NCI-H510A treated with DMSO at 0.1 percent for 48 hours (cell line): ENCODE data around the gene LINC00237.

Source experiments
- DNase-seq: peaks from one replicate; lab custom pipeline; 2025; lab: John Stamatoyannopoulos, UW

LINC00237 gene

DNA sequence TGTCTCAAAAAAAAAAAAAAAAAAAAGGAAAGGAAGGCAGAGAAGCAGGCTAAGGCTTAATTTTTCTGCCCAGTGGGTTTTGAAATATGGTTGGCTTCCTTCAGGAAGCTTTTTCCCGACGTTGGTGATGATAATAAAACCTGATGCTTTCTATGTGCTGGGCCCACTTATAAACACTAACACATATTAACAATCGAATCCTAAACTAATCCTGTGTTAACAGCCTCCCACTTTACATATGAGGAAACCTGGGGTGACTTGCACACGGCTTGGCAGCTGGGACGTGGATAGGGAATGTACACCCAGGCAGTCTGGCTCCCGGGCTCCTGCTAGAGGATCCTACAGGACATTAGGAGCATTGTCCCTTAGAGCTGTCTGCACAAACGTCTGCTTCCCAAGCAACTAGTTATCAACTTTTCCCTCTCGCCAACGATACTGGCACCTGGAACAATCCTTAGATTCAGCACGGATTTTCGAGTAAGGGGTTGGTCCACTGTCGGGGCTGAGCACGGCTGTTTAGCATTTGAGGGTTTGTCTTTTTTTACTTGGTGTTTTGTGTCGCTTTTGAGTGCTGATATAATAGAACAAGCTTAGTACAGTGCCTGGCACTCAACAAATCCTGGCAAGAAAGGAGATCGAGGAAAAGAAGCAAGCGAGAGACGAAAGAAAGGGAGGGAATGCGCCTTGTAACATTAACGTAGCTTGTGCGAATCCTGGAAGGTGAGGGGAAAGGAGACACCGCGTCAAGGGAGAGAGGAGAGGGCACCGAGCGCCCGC lies 19.1 kb upstream of the LINC00237 start:
- peak; percentile 81 for DNase-seq

- DNase-seq: no peak
Measured at GRCh38 chr20:21124190-21124589, 18.0 kb upstream of the LINC00237 start.

DNA sequence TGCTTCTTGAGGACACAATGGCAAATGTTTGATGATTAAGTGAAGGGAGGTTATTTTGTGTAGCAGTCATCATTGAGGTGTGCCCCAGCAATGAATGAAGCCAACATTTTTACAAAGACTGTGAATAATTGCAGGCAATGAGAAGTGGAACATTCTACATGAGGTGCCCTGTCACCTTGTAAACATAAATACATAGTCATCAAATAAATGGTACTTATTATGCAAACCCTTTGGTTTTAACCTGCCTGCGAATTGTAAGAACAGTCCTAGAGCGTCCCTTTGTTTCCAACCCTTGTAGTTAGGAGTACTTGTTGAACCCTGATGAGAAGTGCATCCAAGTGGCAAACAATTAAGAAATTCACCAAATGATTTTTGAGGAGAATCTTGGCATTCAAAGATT lies 12.6 kb upstream of the LINC00237 start:
- no peak for DNase-seq

- DNase-seq: no peak
Measured at GRCh38 chr20:21118138-21118537, 12.0 kb upstream of the LINC00237 start.

DNA sequence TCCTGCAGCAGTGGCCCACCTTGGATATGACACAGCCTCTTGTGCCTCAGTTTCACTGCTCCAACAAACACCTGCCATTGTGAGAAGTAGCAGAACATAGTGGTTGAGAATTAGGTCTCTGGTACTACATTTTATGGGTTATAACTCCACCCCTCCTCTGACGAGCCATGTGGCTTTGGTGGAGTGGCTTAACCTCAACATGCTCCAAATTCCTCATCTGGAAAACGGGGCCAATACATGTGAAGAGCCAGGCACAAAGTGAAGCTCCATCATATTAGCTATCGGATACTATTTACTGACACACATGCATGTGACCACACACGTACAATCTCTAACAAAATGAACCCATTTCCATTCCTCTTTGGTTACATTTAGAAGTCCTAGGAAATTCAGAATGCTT lies 11.4 kb upstream of the LINC00237 start:
- DNase-seq: no peak

DNA sequence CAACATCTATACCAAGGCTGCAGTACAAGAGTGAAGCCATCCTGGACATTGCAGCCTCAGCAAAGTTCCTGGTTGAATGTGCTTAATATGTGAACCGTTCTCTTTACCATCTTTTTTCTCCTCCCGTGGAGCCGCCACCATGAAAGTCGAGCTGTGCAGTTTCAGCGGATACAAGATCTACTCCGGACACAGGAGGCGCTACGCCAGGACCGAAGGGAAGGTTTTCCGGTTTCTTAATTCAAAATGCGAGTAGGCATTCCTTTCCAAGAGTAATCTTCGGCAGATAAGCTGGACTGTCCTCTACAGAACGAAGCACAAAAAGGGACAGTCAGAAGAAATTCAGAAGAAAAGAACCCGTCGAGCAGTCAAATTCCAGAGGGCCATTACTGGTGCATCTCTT lies 8.4 kb upstream of the LINC00237 start:
- DNase-seq: no peak

- no peak for DNase-seq
Measured at GRCh38 chr20:21113697-21114096, 7.5 kb upstream of the LINC00237 start.

DNA sequence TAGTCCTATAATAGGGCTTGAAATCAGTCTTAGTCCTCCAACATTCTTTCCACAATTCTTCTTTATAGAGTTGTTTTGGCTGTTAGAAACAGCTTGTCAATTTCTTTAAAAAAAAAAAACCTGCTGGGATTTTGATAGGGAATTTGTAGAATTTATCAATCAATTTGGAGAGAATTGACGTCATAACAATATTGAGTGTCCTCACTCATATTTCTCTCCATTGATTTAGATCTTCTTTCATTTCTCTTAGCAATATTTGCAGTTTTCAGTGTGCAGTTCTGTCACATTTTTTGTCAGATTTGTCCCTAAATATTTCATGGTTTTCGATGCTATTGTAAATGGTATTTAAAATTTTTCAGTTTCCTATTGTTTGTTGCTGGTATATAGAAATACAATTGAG lies 5.3 kb upstream of the LINC00237 start:
- DNase-seq: no peak

DNA sequence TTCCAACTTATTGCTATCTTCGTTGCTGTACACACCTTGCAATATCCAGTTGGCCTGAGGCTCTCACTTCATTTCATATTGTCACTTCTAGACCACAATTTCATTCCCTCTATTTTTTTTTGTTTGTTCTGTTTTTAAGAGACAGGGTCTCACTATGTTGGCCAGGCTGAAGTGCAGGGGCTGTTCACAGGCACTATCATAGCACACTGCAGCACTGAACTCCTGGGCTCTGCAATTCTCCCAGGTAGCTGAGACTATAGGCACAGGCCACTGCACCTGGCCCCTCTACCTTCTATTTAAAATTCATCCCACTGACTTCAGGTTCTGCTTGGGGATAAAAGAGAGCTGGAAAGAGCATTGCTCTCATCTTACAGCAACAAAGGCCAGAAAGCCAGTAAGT lies 4.7 kb upstream of the LINC00237 start:
- no peak for DNase-seq

DNA sequence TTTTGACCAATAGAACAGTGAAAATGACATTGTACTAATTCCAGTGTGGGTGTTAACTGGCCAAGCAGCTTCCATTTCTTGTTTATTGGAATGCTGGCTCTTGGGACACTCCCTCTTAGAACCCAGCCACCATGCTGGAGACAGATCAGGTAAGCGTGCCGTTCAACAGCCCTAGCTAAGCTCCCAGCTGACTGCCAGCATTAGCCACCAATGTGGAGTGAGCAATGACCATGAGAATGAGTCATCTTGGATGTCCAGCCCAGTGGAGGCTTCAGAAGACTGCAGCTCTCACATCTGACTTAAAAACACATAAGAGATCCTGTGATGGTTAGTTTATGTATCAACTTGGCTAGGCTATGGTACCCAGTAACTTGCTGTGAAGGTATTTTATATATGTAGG lies 3.0 kb upstream of the LINC00237 start:
- DNase-seq: no peak

DNA sequence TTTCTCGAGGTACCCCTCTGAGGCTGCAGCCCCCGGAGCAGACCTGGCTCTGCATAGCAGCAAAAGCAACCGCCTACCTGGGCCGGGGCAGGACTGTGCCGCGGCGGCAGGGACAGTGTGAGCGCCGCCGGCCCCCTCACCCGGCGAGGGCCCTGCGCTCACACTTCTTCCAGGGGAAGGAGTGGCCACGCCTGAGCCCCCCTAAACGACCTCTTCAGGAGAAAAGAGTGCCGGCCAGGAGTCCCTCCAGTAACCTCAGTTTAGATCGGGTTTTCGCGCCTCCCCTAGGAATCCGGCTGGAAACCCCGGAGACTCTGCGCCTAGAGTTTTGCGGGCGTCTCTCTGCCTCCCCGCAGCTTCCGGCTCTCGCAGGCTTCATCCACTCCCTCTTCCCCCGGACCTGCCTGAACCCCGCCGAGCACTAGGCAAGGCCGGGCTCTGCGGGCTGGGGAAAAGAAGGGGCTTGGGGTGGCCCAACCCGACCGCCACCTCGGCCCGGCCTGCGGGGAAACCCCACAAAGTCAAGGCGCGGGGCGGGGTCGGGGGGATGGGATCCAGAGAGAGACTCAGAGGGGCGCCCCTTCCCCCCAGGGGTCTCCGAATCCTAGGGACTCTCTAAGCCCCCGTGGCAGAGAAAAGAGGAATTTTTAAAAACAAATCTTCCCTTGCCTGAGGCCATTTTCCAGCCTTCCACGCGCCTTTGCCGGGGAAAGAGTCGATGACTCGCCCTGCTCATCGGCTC lies 558 bp downstream of the LINC00237 start:
- DNase-seq: no peak

GRCh38 chr20:21104921-21105320 lies 1.2 kb downstream of the LINC00237 start:
- DNase-seq: no peak

GRCh38 chr20:21104466-21104761 lies 1.7 kb downstream of the LINC00237 start:
- no peak for DNase-seq

DNA sequence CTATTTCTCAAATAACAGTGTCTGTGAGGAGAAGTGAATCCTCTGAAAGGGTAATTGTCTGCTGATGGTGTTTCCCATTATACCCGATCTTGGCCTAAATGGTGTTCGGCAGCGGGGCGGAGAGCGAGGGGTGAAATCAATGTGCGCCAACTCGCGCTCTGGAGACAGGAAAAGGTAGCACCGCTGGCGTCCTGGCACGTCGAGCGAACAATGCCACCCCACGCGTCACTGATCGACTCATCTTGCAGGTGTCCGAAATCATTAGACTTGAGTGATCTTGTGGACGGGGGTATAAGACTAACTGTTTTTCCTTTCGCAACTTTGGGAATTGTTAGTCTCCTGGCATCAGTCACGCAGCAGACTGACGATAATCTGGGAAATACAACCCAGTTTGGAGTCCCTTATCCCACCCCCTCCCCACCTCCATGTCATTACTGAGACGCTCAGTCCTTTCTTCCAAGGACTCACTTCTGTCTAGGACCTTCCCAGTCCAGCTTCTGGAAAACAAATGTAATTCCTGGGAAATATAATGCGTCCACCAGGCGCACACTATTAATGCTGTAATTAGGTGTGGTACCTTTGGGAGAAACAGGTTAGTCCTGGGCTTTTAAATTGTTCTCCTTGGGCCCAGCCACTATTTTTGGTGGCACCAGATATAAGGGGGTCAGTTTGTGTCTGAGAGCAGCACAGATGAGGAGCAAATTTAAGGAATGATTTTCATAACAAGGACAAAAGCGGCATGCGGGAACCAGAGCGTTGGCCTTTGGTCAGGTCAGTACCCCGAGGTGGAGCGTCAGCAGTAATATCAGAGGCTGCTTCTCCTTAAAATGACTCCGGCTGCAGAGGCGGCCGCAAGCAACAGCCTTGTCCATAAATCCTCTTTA lies 2.3 kb downstream of the LINC00237 start:
- DNase-seq: no peak

- no peak for DNase-seq
Measured at GRCh38 chr20:21102603-21103311, 3.4 kb downstream of the LINC00237 start.

DNA sequence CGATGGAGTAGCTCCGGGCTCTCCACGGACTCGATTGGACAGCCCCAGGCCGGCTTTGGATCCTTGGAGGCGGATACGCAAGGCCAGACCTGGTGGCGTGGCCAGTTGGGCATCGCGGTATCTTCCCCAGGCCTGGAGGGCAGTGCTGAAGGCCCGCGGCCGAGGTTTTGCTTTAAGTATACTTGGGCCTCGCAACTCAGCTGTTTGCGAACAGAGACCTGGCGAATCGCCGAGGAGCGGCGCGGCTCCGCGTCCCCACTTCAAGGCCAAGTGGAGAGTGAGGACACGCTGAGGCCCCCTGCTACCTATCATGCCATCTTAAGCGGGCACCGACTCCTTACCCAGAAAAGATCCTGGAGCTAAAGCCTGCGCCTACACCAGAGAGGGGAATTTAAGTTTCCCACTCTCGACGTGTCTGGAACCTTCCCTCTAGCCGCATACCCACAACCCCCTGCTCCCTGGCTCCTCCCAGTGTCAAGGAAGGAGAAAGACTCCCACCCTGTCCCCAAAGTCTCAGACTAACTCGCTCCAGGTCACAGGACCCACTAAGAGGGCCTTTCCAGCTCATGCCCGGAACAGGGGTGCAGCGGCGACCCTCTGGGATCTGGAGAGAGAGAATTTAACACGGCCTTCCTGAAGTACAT lies 4.1 kb downstream of the LINC00237 start:
- no peak for DNase-seq

DNA sequence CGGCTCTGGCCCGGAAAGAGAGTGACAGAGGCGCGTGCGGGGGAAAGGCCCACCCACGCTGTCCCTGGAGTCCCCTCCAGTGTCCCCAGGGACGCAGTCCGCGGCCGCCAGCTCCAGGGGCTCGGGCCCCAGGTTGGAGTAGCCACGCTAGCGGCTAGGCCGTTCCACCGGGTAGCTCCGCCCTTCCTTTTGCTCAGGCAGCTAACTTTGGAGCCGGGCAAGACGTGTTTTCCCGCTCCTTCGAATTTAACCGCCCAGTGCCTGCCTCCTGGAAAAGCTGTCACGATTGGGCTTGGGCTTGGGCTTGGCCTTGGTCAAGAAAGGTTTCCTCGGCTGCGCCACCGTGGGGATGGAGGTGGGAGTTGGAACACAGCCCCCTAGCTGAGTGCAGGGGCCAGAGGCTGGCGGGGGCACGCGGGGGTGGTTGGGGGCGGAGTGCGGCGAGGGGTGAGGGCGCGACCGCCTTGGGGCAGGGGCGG lies 4.7 kb downstream of the LINC00237 start:
- DNase-seq: peak; percentile 41

- DNase-seq: peak; percentile 85
Measured at GRCh38 chr20:21100578-21101452, 5.3 kb downstream of the LINC00237 start.

DNA sequence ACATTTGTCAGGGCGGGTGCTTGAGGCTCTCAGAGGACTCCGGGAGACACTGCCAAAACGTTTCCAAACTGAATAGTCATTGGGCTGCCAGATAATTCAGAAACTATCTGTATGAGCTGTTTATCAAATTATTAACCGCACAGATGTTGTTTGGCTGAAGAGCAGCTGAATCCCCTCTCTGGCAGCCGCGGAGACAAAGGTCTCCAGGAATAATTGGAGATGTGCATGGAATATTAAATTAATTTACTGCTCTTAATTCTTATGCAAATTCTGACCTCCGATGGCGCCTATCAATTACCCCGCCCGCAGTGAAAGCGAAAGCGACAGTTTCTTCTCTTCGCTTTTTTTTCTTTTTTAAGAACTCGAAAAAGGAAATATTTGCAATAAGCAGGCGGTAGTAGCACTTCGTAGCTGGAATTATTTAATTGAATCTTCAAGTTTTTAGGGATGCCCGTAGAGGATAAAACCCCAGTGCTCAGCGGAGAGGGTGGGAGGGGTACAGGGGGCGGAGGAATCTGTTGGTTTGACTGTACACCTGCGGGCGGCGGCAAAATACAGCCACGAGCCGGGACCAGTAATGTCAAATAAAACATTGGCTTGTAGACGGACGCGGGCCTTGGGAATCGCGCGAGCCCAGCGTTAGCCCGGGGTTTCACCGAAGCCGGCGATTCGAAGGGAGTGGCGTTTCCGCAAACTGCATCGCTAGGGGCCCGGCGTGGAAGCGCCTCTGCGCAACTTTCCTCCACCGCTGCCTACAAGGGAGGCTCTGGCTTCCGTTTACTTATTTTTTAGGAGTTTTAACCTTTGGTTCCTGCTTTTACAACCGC lies 6.2 kb downstream of the LINC00237 start:
- peak; percentile 88 for DNase-seq
